Right lobe of liver (tissue), 6 donors: Measurements from ENCODE around the gene ZNF792. TPM values are rescaled to one million over a fixed set of nuclear protein-coding genes. Genes with fewer than 3 reads are reported as not detected.

Experiments used
- ATAC-seq, 4 donors: fragments of 200-7000 bp; cut with Tn5 transposase; one replicate each; pipeline ENCODE4 v1.9.1; 2020; ENCODE audit warnings: mild to moderate bottlenecking in 4 of 4, moderate library complexity in 4 of 4
- DNase-seq, 3 donors: peaks; one replicate each; pipeline ENCODE4 v3.0.0-alpha.2; 2020
- H3K27ac ChIP-seq, 3 donors: fragments of 200-600 bp; one replicate each; pipeline ENCODE4 v1.8.0; 2022
- H3K27me3 ChIP-seq, 2 donors: fragments of 200-600 bp; one replicate each; pipeline ENCODE4 v1.8.0; 2022
- H3K36me3 ChIP-seq, 4 donors: fragments of 200-600 bp; sonication (generic) in 1 of 4; one replicate each; pipeline versions ENCODE4 v1.5.1 to v1.8.0; 2017 to 2022; ENCODE audit warnings: control low read depth in 1 of 4
- H3K4me1 ChIP-seq, 4 donors: fragments of 200-600 bp; sonication (generic) in 1 of 4; one replicate each; pipeline versions ENCODE4 v1.5.1 to v1.8.0; 2017 to 2022; ENCODE audit warnings: control low read depth in 1 of 4
- H3K4me3 ChIP-seq, 3 donors: fragments of 200-600 bp; one replicate each; pipeline ENCODE4 v1.8.0; 2022
- H3K9me3 ChIP-seq, 4 donors: fragments of 200-600 bp; sonication (generic) in 1 of 4; one replicate each; pipeline versions ENCODE4 v1.5.1 to v1.8.0; 2017 to 2022; ENCODE audit warnings: control low read depth in 1 of 4
- POLR2A ChIP-seq: fragments of 450-650 bp; IDR thresholded peaks from one replicate; pipeline ENCODE4 v1.6.1; 2017; ENCODE audit warnings: antibody characterized with exemption, mild to moderate bottlenecking
- WGBS: methylation state at CpG from one replicate; pipeline ENCODE4 v1.1.6; 2018; ENCODE audit warnings: low coverage, low lambda C conversion rate; ENCODE audit not compliant: insufficient coverage; ENCODE audit errors: missing lambda C conversion rate; 5-methylcytosine and 5-hydroxymethylcytosine counted together
- intact Hi-C, 2 donors: fragments of 100-400 bp; cut with DNase I; formaldehyde crosslinking; loops; one replicate each; pipeline versions ENCODE4 v1.11.2 to v1.14.1; 2022
- total RNA-seq, 6 experiments: library from RNA; depleted of rRNA in 2 of 6; stranded (reverse); fragments of >200 nt in 2 of 6; fragmentation: NEBNext Ultra II Directional in 3 of 6; extraction: Animal tissue kit (Norgen Biotek cat#: 25700) in 3 of 6; gene quantifications; one replicate each; pipeline versions ENCODE4 v1.1.0 to v1.2.4, GENCODE V29; 2016 to 2023
- TF ChIP-seq, protein P1 (sequence below), 4 donors: fragments of 200-600 bp in 3 of 4; fragments of 450-650 bp in 1 of 4; IDR thresholded peaks; one replicate each; pipeline versions ENCODE4 v1.5.1 to v1.8.0; 2016 to 2022; ENCODE audit warnings: antibody characterized with exemption in 4 of 4, mild to moderate bottlenecking in 2 of 4
- donor health status: DM: no; HTN: yes; CAD: no.
- donor health status: DM: no; HTN: no; CAD: no.
- donor health status: DM: no; HTN: no; CAD: no.
- donor health status: DM: no; HTN: yes; CAD: no.
- donor health status: DM: no; HTN: yes; CAD: no.

Gene ZNF792
- total RNA-seq, 6 experiments from 2014 or later: 2.6 to 3.8 (median 3.2) TPM

DNA sequence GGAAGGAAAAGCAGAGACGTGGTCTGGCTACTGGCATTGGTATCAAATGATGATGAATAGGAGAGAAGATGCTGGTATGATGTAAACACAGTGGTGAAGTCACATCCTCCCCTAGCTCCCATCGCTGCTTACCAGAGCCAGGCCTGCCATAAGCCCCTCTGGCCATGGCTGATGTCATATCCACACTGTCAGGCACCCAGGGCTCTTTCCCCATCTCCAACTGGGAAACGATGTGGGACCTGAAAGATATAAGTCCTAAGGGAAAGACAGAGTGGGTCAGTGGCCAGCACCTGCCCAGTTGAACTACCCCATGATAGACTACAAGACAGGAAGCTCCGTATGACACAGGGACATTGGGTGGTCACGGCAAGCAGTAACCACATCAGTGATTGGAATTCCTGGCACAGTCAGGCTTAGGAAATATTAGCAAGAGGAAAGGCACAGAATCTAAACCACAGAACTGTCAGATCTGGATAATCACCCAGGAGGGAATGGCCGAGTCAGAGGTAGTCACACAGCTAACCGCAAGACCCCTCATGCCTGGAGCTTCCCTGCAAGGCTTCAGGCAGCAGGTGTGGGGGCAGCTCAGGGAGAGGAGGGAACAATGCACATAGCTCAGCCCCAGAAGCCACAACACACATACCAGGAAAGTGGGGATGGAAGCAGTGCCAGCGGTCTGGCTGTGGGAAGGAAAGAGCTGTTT lies 3.8 kb downstream of the ZNF792 start:
- ATAC-seq: no peak
- intact Hi-C loops: no loop called here

DNA sequence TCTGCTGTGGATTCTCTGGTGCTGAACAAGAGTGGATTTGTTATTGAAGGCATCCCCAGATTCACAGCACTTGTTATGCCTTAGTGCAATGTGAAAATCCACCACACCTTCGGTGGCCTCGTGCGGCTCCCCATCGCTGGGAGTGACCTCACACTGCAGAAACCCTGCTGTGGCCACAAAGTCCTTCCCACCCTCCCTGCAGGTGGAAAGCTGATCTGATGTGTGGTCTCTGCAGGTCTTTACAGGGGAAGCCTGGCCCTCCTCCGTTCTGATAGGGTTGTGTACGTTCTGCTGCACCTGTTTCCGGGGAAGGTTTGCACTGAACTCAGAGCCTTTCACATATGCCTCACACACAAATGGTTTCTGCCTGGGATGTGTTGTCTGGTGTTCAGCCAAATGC lies 5.0 kb downstream of the ZNF792 start:
- TF ChIP-seq, protein P1, sequence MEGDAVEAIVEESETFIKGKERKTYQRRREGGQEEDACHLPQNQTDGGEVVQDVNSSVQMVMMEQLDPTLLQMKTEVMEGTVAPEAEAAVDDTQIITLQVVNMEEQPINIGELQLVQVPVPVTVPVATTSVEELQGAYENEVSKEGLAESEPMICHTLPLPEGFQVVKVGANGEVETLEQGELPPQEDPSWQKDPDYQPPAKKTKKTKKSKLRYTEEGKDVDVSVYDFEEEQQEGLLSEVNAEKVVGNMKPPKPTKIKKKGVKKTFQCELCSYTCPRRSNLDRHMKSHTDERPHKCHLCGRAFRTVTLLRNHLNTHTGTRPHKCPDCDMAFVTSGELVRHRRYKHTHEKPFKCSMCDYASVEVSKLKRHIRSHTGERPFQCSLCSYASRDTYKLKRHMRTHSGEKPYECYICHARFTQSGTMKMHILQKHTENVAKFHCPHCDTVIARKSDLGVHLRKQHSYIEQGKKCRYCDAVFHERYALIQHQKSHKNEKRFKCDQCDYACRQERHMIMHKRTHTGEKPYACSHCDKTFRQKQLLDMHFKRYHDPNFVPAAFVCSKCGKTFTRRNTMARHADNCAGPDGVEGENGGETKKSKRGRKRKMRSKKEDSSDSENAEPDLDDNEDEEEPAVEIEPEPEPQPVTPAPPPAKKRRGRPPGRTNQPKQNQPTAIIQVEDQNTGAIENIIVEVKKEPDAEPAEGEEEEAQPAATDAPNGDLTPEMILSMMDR (IDR thresholded peaks at IDR 0.05): no peak
- TF ChIP-seq POLR2A: no peak
- H3K27ac ChIP-seq: no peak overlapping the region
- no peak for DNase-seq
- H3K4me3 ChIP-seq: no peak overlapping the region
- intact Hi-C loops: no loop called here
- no peak for ATAC-seq
- 100% methylated on average over 2 of the region's 7 CpGs for WGBS
- peaks cover 0 to 33% (median 24%) of the 10 kb centered on the region in 4 donors for H3K9me3 ChIP-seq
- H3K4me1 ChIP-seq: peaks cover 0 to 9% (median 0%) of the 10 kb centered on the region in 4 donors
- H3K27me3 ChIP-seq: no peaks in the 10 kb centered on the region
- peaks cover 5 to 33% (median 16%) of the 10 kb centered on the region in 4 donors for H3K36me3 ChIP-seq

More for the DNA sequence above, 3.8 kb downstream of the ZNF792 start:
- Histone ChIP-seq H3K4me3 (no peak overlapping the region), H3K27me3 (no peaks in the 10 kb centered on the region), H3K9me3 (peaks cover 0 to 28% (median 24%) of the 10 kb centered on the region in 4 donors), H3K36me3 (peaks cover 5 to 33% (median 16%) of the 10 kb centered on the region in 4 donors), H3K4me1 (peaks cover 0 to 9% (median 0%) of the 10 kb centered on the region in 4 donors), H3K27ac (no peak overlapping the region)
- DNase-seq: no peak
- no peak for TF ChIP-seq POLR2A
- TF ChIP-seq, protein P1 (IDR thresholded peaks at IDR 0.05): no peak
- WGBS: 95% methylated on average over 4 of the region's 8 CpGs

DNA sequence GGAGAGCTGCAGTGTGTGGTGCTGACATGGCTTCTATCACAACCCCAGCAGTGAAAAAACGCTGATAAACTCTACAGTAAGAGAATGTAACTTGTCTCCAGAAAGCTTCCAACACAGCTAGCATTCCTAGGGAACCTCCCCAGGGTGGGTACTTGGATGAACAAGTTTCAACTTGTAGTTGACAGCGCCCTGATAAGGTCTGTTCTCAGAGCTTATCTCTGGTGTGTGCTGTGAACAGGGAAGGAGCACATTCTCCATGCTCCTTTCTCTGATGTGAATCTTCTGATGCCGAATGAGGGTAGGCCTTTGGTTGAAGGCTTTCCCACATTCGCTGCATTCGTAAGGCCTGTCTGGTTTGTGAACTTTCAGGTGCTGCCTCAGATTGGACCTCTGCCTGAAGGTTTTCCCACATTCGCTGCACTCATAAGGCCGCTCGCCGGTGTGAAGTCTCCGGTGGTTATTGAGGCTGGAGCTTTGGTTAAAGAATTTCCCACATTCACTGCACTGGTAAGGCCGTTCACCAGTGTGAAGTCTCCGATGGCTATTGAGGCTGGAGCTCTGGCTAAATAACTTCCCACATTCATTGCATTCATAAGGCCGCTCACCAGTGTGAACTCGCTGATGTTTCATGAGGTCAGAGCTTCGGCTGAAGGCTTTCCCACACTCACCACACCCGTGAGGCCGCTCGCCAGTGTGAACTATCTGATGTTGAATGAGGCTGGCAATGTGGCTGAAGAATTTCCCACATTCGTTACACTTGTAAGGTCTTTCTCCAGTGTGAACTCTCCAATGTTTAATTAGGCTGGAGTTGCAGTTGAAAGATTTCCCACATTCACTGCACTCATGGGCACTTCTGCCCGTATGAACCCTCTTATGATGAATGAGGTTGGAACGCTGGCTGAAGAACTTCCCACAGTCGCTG lies 5.9 kb downstream of the ZNF792 start:
- no peak for TF ChIP-seq POLR2A
- TF ChIP-seq, protein P1 (IDR thresholded peaks at IDR 0.05): no peak
- H3K9me3 ChIP-seq: peaks cover 0 to 41% (median 25%) of the 10 kb centered on the region in 4 donors
- peaks cover 0 to 8% (median 0%) of the 10 kb centered on the region in 4 donors for H3K4me1 ChIP-seq
- intact Hi-C loops: no loop called here
- DNase-seq: no peak
- no peak overlapping the region for H3K4me3 ChIP-seq
- no peaks in the 10 kb centered on the region for H3K27me3 ChIP-seq
- 94% methylated on average over 6 of the region's 22 CpGs for WGBS
- H3K36me3 ChIP-seq: peaks cover 5 to 33% (median 16%) of the 10 kb centered on the region in 4 donors
- no peak for ATAC-seq
- no peak overlapping the region for H3K27ac ChIP-seq

DNA sequence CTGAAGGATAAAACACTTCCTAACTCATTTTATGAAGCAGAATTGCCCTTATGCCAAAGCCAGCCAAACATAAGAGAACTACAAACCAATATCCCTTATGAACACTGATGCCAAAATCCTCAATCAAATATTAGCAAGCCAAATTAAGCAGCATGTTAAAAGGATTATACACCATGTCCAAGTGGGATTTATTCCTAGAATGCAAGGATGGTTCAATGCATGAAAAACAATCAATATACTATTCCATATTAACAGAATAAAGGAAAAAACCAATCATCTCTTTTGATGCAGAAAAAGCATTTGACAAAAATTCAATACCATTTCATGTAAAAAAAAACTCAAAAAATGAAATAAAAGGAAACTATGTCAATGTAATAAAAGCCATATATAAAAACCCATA lies 10.9 kb downstream of the ZNF792 start:
- intact Hi-C loops: no loop called here
- ATAC-seq (no peak), DNase-seq (no peak)
- no peak overlapping the region for H3K4me3 ChIP-seq
- no peak overlapping the region for H3K27ac ChIP-seq
- H3K36me3 ChIP-seq: peaks cover 0 to 10% (median under 1%) of the 10 kb centered on the region in 4 donors
- H3K4me1 ChIP-seq: no peaks in the 10 kb centered on the region
- H3K27me3 ChIP-seq: no peaks in the 10 kb centered on the region
- no peak for TF ChIP-seq POLR2A
- TF ChIP-seq, protein P1 (IDR thresholded peaks at IDR 0.05): no peak
- peaks cover 3 to 34% (median 15%) of the 10 kb centered on the region in 4 donors for H3K9me3 ChIP-seq
